HG02870 (cell line): ENCODE data around the gene SQOR.

Source experiments
- ATAC-seq: cut with Tn5 transposase; IDR thresholded peaks from one replicate; pipeline ENCODE4 v1.9.1; 2021; ENCODE audit warnings: mild to moderate bottlenecking, moderate library complexity; ENCODE audit not compliant: unreplicated experiment

Gene SQOR

DNA sequence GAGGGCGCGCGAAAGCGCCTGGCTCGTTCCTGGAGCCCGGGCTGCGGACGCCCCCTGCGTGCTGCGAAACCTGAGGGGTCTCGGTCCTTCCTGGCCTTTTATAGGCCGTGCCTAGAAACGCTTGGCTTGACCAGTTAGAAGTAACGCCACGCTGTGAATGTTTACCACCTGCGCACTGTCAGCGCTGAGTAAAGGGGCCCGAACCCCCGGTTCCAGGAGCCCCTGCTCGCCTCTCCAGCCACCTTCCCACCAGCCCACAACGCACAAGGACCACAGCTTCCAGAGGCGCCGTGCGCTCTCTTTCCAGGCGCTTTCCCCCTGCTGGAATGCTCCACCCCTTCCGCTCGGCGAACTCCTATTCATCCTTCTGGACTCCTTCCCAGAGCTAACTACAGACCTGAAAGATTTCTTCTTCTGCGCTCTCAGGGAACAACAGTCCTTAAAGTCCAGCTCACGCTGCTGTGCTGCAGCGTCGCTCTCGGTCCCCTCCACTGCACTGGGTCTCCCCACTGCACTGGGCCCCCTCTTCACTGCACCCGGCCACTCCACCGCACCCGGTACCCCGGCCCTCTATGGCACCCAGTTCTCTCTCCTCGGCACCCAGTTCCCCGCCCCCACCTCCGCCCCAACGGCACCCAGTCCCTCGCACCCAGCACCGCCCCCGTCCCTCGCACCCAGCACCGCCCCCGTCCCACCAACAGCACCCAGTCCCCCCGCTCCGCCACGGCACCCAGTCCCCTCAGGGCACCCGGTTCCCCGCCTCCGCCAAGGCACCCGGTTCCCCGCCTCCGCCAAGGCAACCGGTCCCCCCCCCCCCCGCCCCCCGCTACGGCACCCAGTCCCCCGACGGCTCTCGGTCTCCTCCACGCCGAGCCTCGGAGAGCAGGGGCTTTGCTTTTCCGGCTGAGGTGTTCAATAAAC is 69.8 kb downstream of the SQOR start:
- ATAC-seq = no peak

DNA sequence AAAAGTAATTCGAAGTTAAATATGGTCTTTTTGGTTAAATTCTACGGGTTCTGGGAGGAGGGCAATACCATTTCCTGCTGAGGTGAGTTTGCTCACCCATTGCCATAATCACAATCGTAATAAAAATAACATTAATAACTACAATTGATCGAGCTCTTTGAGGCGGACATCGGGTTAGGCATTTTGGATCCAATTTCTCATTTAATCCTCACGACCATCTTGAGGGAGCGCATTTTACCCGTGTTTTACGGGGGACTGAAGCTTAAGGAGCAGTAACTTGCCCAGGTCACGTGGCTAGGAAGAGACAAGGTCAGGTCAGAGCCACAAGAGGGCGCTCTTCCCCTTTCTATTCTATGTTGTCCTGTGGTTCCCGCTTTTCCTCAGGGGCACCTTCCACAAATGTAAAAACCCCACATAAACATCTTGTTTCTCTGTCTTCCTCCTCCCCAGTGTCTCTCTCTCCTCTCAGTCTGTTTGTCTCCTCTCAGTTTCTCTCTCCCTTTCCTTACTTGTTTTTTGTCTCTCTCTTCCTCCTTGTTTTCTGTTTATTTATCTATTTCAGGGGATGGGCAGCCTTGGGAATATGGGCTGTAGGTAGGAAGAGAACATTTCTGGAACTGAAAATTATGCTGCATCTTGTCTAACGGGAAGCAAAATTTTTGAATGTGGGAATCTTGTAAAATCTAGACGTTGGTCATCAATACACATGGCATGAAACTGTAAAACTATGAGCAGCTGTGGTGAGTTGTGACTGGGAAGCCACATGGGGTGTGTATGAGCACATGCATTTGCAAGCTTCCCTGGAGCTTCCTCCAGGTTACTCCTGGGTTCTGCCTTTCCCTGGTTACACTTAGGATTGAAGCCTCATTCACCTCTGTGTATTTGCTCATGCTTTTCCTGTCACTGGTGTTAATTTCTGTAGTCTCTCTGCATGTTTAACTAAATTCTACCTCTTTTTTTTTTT is 71.0 kb downstream of the SQOR start:
- peak; percentile 89 for ATAC-seq

DNA sequence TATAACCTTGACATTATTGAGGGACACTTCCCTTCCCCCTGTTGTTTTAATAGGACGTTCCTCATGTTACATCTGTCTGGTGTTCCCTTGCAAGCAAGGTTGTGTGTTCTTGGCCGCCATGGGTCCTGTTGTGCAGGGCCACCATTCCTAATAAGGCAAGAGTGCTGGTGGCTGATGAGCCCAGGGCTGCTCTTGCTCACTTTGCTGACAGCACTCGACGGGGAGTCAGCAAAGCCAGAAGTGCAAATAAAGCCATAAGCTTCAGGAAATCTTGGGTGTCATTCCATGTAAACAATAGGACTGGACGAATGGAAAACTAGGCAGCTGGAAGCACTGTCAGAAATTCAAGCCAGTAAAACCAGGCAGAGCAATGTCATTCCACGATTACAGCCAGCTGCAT is 75.8 kb downstream of the SQOR start:
- no peak for ATAC-seq

DNA sequence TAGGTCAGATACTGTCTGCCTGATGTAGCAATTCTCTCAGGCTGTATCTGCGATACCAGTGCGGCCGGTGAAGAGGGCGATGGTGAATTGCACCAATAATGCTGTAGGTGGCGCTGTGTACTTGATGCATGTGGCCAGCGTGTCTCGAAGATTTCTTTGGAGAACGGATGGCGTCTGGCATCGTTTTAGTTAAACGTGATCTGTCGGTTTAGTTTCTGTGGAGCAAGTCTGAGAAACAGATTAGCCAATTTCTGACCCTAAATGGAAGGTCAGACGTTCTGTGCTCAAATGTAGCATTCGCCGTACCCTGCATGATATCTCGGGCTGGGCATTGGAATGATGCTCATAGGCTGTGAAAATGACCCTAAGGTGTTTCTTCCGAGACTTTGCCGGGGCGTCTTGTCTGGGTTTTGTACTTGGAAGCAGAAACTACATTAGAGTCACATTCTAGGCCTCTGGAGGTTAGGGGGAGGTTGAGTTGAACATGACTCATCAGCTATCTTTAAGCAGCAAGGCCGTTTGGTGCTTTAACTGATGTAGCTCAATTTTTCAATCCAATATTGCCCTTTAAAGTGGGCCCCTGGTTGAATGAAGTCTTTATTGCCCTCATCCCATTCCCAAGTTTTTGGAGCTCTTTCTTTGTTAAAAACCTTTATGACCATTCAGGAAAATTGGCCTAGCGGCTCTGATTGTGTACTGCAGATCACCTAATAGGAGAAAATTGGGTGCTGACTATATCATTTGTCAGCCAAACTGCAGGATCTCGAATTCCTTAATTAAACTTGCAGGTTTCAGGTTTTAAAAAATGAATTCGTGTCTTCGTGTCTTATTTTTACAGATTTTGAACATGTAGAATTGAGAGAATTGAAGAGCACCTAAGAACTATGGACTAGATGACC is 80.0 kb downstream of the SQOR start:
- no peak for ATAC-seq

GRCh38 chr15:45715528-45715927 is 80.7 kb downstream of the SQOR start:
- no peak for ATAC-seq

DNA sequence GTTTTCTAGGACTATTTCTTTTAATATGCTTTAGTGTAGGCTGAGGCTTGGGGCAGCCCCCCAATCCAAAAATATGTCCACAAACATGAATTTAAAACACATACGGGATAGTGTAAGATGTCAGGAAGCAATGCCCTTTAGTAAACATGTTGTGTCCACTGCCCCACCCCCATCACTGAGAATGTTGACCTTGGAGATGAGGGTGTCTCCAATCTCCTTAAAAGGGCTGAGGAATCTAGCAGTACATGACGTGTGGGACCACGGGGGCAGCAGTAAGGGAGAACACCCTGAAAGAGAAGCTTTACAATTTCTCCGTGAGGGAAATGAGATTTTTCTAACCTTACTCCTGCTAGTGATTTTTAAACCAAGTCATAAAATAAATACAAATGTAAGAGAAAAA is 84.7 kb downstream of the SQOR start:
- no peak for ATAC-seq

DNA sequence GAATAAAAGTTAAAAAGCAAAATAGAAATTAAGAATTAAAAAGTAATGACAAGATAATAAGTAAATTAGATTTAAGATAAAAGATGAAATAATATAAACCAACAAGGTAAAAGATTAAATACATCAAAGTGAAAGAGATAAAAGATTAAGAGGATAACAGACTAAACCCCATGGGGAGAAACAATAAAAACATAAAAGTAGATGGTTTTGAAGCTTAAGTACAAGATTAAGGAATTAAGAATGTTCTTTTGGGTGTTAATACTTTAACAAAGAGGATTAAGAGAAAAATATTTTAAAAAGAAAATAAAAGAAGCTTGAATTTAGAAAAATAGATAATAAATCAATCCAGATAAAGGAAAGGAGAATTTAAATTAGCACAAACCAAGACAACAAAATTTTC is 85.4 kb downstream of the SQOR start:
- ATAC-seq = no peak

- ATAC-seq = no peak
Observed at GRCh38 chr15:45728641-45729040, 93.8 kb downstream of the SQOR start.

- ATAC-seq = no peak
Observed at GRCh38 chr15:45729141-45729540, 94.3 kb downstream of the SQOR start.

DNA sequence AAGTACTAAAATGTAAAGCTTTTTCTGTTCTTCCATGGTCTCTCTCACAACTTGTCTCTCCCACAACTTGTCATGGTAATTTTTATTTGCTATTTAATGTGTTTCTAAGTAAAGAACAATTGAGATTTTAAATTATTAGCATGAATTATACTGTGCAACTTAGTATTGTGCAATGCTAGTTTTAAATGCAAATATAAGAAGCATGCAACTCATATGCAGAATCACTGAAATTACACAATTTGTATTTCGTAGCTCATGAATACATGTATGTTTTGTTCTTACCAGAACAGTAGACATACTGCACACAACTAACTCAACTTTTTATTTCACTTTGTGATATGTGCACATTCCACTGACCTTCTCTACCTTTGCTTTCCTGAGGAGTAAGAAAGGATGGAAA is 96.5 kb downstream of the SQOR start:
- ATAC-seq = no peak

DNA sequence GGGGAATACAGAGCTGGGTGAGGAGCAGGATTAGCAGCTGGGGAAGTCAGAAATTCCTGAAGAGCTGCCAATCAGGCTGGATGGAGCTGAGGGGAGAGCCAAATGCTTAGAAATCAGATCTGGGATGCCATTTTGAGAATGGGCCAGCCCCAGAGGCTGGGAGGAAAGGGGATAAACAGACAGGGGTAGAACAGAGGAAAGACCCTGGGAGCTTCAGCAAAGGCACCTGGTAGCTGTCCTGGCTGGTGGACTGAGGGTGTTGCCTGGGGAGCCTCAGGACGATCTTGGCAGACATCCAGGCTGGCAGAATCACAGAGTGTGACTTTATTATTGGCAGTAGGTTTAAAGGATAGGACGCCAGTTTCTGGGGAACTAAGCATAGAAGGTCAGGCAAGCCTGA is 97.8 kb downstream of the SQOR start:
- ATAC-seq = no peak

- no peak for ATAC-seq
Observed at GRCh38 chr15:45734260-45734711, 99.5 kb downstream of the SQOR start.
